D721Med (cell line): ENCODE data around the gene C9orf72.
"Not testable (repeated sequence)": the region's sequence is repeated elsewhere in the genome, so short reads cannot be mapped to it uniquely, and the experiment has no call there.

Source experiments
- DNase-seq: peaks from one replicate; pipeline ENCODE4 v3.0.0; 2011; ENCODE audit warnings: low spot score; ENCODE audit not compliant: insufficient read length
- FAIRE-seq: peaks from 2 replicates; lab custom pipeline; 2011; peaks lifted over from hg19 to GRCh38; lab: Jason Lieb, UNC
- TF ChIP-seq, protein P1 (sequence below): IDR thresholded peaks from 2 replicates; pipeline ENCODE4 v1.5.1; 2012; ENCODE audit warnings: mild to moderate bottlenecking, control low read depth; ENCODE audit not compliant: insufficient read depth; ENCODE audit errors: missing control alignments

Gene C9orf72, protein sequence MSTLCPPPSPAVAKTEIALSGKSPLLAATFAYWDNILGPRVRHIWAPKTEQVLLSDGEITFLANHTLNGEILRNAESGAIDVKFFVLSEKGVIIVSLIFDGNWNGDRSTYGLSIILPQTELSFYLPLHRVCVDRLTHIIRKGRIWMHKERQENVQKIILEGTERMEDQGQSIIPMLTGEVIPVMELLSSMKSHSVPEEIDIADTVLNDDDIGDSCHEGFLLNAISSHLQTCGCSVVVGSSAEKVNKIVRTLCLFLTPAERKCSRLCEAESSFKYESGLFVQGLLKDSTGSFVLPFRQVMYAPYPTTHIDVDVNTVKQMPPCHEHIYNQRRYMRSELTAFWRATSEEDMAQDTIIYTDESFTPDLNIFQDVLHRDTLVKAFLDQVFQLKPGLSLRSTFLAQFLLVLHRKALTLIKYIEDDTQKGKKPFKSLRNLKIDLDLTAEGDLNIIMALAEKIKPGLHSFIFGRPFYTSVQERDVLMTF

DNA sequence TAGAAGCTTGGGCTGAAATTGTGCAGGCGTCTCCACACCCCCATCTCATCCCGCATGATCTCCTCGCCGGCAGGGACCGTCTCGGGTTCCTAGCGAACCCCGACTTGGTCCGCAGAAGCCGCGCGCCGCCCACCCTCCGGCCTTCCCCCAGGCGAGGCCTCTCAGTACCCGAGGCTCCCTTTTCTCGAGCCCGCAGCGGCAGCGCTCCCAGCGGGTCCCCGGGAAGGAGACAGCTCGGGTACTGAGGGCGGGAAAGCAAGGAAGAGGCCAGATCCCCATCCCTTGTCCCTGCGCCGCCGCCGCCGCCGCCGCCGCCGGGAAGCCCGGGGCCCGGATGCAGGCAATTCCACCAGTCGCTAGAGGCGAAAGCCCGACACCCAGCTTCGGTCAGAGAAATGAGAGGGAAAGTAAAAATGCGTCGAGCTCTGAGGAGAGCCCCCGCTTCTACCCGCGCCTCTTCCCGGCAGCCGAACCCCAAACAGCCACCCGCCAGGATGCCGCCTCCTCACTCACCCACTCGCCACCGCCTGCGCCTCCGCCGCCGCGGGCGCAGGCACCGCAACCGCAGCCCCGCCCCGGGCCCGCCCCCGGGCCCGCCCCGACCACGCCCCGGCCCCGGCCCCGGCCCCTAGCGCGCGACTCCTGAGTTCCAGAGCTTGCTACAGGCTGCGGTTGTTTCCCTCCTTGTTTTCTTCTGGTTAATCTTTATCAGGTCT lies at the start of gene C9orf72:
Gene C9orf72 (minus strand): TSS at position 564 of the 716 bp plus-strand sequence. CDS start 6,361 bp downstream, outside the sequence.
- DNase-seq (peak; percentile 34), FAIRE-seq (no peak)
- TF ChIP-seq, protein P1, sequence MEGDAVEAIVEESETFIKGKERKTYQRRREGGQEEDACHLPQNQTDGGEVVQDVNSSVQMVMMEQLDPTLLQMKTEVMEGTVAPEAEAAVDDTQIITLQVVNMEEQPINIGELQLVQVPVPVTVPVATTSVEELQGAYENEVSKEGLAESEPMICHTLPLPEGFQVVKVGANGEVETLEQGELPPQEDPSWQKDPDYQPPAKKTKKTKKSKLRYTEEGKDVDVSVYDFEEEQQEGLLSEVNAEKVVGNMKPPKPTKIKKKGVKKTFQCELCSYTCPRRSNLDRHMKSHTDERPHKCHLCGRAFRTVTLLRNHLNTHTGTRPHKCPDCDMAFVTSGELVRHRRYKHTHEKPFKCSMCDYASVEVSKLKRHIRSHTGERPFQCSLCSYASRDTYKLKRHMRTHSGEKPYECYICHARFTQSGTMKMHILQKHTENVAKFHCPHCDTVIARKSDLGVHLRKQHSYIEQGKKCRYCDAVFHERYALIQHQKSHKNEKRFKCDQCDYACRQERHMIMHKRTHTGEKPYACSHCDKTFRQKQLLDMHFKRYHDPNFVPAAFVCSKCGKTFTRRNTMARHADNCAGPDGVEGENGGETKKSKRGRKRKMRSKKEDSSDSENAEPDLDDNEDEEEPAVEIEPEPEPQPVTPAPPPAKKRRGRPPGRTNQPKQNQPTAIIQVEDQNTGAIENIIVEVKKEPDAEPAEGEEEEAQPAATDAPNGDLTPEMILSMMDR = no peak

DNA sequence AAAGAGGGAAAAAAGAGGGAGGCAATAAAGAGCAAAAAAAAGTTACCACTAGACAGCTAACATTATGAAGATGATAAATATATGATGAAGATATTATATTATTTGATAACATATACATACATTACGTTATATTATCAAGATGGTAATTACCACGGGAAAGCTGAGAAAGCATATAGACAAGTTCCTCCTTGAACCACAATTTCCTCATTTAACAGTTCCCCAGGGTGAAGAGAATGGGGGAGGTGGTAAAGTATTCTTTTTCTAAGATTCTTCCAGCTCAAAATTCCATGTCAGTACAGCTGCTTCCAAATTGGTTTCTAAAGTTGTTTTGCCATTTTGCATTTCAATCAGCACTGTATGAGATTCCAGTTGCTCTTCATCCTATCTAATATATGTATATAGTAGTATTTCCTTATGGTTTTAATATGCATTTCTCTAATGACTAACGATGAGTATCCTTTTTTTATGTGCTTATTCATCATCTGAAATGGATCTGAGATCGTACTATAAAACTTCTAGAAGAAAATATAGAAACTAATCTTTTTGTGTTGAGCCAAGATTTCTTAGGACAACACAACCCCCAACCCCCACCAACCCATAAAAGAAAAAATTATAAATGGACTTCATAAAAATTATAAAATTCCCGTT lies 49.5 kb upstream of the C9orf72 start:
- DNase-seq (no peak), FAIRE-seq (no peak)
- TF ChIP-seq, protein P1 = no peak

DNA sequence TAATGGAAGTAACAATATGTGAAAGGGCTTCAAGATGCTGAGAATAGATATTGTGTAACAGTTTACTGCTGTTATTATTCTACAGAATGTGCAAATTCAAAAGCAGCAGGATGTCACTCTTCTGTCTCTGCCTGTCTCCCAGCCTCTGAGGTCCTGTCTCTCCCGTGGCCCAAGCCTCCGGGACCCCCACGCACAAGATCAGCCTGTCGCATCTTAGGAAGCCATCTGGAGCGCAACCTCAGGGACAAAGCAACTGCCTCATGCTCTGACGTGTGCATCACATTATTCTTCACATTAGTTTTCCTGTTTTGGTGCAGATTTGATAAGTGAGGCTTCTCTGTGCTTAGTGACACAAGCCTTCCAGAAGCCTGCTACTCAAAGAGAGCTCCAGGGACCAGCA lies 46.5 kb upstream of the C9orf72 start:
- FAIRE-seq = no peak
- TF ChIP-seq, protein P1 = no peak

DNA sequence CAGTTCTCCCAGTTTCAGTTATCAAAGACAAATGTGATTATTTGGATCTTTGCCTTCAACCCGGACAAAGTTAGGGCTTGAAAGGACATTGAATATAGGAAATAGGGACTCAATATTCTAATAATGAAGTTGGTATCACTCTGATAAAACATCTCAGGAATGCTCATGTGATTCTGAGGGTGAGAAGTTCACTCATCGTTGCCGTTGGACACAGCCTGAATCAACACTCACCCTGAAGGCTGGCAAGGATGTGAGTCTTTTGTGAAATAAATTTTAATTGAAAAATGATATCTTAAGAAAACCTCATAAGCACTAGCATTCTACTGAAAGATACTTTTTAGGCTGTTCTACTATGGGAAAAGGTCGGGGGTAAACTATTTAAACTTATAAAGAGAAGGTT lies 44.8 kb upstream of the C9orf72 start:
- TF ChIP-seq, protein P1 = no peak
- no peak for FAIRE-seq
- no peak for DNase-seq

More for the DNA sequence above, 46.5 kb upstream of the C9orf72 start:
- no peak for DNase-seq

DNA sequence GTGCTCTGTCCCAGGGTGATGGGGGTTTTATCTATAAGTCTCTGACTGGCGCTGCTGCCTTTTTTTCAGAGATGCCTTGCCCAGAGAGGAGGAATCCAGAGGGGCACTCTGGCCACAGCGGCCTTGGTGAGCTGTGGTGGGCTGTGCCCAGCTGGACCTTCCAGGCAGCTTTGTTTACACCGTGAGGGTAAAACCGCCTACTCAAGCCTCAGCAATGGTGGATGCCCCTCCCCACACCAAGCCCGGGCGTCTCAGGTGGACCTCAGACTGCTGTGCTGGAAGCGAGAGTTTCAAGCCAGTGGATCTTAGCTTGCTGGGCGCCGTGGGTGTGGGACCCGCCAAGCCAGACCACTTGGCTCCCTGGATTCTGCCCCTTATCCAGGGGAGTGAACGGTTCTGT lies 41.3 kb upstream of the C9orf72 start:
- no peak for FAIRE-seq
- TF ChIP-seq, protein P1 = no peak

DNA sequence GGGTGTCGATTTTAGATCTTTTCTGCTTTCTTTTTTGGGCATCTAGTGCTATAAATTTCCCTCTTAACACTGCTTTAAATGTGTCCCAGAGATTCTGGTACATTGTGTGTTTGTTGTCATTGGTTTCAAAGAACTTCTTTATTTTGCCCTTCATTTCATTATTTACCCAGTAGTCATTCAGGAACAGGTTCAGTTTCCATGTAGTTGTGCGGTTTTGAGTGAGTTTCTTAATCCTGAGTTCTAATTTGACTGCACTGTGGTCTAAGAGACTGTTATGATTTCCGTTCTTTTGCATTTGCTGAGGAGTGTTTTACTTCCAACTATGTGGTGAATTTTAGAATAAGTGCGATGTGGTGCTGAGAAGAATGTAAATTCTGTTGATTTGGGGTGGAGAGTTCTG lies 38.8 kb upstream of the C9orf72 start:
- not testable (repeated sequence) for FAIRE-seq, DNase-seq

More for the DNA sequence above, 41.3 kb upstream of the C9orf72 start:
- DNase-seq = no peak

DNA sequence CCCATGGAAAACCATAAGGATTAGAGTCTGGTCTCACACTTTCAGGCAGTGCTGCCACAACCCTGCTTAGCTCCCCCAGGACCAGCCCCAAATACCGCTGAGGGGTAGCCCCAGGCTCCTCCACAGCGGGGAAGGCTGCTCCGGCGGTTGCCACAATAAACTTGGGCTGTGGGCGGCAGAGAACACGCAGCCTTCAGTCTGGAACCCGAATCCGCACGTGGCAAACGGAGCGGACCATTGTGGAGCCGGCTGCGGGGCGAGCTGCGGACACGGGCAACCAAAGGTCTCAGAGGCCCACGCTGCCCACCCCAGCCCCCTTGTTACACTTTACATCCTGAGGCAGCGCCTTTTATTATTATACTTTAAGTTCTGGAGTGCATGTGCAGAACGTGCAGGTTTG lies 37.3 kb upstream of the C9orf72 start:
- TF ChIP-seq, protein P1 = no peak
- FAIRE-seq (no peak), DNase-seq (no peak)
